ENCODE data around the gene CEP135. TPM values are rescaled to one million over a fixed set of nuclear protein-coding genes. Genes with fewer than 3 reads are reported as not detected.

Gene CEP135
- total RNA-seq, 1 experiment from 2014 or later = 19.1 TPM

GRCh38 chr4:55926610-55927009 lies 22.1 kb upstream of the CEP135 start:
- Histone ChIP-seq H3K36me3 (ENCODE audit: low read depth, low read length) (no peaks in the 10 kb centered on the region), H3K27me3 (ENCODE audit: low read length) (no peaks in the 10 kb centered on the region), H3K27ac (ENCODE audit: low read length) (no peak overlapping the region), H4K20me1 (ENCODE audit: low read length) (no peaks in the 10 kb centered on the region), H3K9ac (ENCODE audit: low read length) (no peak overlapping the region), H3K4me1 (ENCODE audit: insufficient read depth, low read length) (0 out of 2 replicates have a peak, but pooled peaks cover 3% of the 10 kb centered on the region), H3K4me3 (ENCODE audit: low read length) (no peak overlapping the region), H3K9me2 (replicated peaks; ENCODE audit: low read length) (no peaks in the 10 kb centered on the region), H3K79me2 (ENCODE audit: low read length) (no peaks in the 10 kb centered on the region), H3F3A (ENCODE audit: low read length, unreplicated experiment) (no peaks in the 10 kb centered on the region), H2AFZ (ENCODE audit: low read length) (no peak overlapping the region), H3K4me2 (ENCODE audit: low read length) (no peak overlapping the region), H3K9me3 (ENCODE audit: low read length) (no peaks in the 10 kb centered on the region)
- TF ChIP-seq EZH2phosphoT487 (IDR thresholded peaks at IDR 0.05; ENCODE audit: borderline replicate concordance, low read length) (no peak), EZH2 (IDR thresholded peaks at IDR 0.05; ENCODE audit: low read length, unreplicated experiment) (no peak), CTCF (conservative IDR thresholded peaks at IDR 0.05; ENCODE audit: low read depth, low read length) (no peak)
- DNase-seq = no peak
- BruUV-seq (replicated peaks) = no TSS peak
- no peak for ATAC-seq
- POLR2A ChIA-PET (ENCODE audit: unreplicated experiment) = interaction anchor here (0.6 kb wide), 1 partner anchor 28 kb away, joined by 5 read pairs; no protein-coding TSS in a partner anchor
- intact Hi-C loops (cut with micrococcal nuclease) = no loop called here
- CTCF ChIA-PET = no interaction called here

GRCh38 chr4:55927803-55928437 lies 20.8 kb upstream of the CEP135 start:
- Histone ChIP-seq H3K27ac (ENCODE audit: low read length) (no peak overlapping the region), H3K27me3 (ENCODE audit: low read length) (no peaks in the 10 kb centered on the region), H3K4me3 (ENCODE audit: low read length) (no peak overlapping the region), H2AFZ (ENCODE audit: low read length) (no peak overlapping the region), H3K79me2 (ENCODE audit: low read length) (no peaks in the 10 kb centered on the region), H3F3A (ENCODE audit: low read length, unreplicated experiment) (no peaks in the 10 kb centered on the region), H3K9ac (ENCODE audit: low read length) (no peak overlapping the region), H3K9me3 (ENCODE audit: low read length) (no peaks in the 10 kb centered on the region), H3K9me2 (replicated peaks; ENCODE audit: low read length) (no peaks in the 10 kb centered on the region), H4K20me1 (ENCODE audit: low read length) (no peaks in the 10 kb centered on the region), H3K4me2 (ENCODE audit: low read length) (no peak overlapping the region), H3K36me3 (ENCODE audit: low read depth, low read length) (no peaks in the 10 kb centered on the region), H3K4me1 (ENCODE audit: insufficient read depth, low read length) (no peaks in the 10 kb centered on the region)
- no peak for TF ChIP-seq EZH2 (IDR thresholded peaks at IDR 0.05; ENCODE audit: low read length, unreplicated experiment)
- no peak for TF ChIP-seq EZH2phosphoT487 (IDR thresholded peaks at IDR 0.05; ENCODE audit: borderline replicate concordance, low read length)
- no peak for TF ChIP-seq CTCF (conservative IDR thresholded peaks at IDR 0.05; ENCODE audit: low read depth, low read length)
- intact Hi-C loops (cut with micrococcal nuclease) = no loop called here
- BruUV-seq (replicated peaks) = no TSS peak
- ChIA-PET CTCF (no interaction called here), POLR2A (ENCODE audit: unreplicated experiment) (no interaction called here)
- ATAC-seq (no peak), DNase-seq (no peak)

GRCh38 chr4:55928846-55929245 lies 19.9 kb upstream of the CEP135 start:
- H3K4me3 ChIP-seq (ENCODE audit: low read length) = no peak overlapping the region
- no peaks in the 10 kb centered on the region for H3K4me1 ChIP-seq (ENCODE audit: insufficient read depth, low read length)
- no peak overlapping the region for H2AFZ ChIP-seq (ENCODE audit: low read length)
- ChIA-PET CTCF (interaction anchor here (0.6 kb wide), 1 partner anchor 8 kb away, joined by 3 read pairs; no protein-coding TSS in a partner anchor), POLR2A (ENCODE audit: unreplicated experiment) (no interaction called here)
- intact Hi-C loops (cut with micrococcal nuclease) = no loop called here
- DNase-seq (no peak), ATAC-seq (no peak)
- no peaks in the 10 kb centered on the region for H3F3A ChIP-seq (ENCODE audit: low read length, unreplicated experiment)
- H3K27me3 ChIP-seq (ENCODE audit: low read length) = no peaks in the 10 kb centered on the region
- H3K79me2 ChIP-seq (ENCODE audit: low read length) = no peaks in the 10 kb centered on the region
- H3K36me3 ChIP-seq (ENCODE audit: low read depth, low read length) = no peaks in the 10 kb centered on the region
- no peak overlapping the region for H3K9ac ChIP-seq (ENCODE audit: low read length)
- no peak for TF ChIP-seq CTCF (conservative IDR thresholded peaks at IDR 0.05; ENCODE audit: low read depth, low read length)
- TF ChIP-seq EZH2 (IDR thresholded peaks at IDR 0.05; ENCODE audit: low read length, unreplicated experiment) = no peak
- no peak for TF ChIP-seq EZH2phosphoT487 (IDR thresholded peaks at IDR 0.05; ENCODE audit: borderline replicate concordance, low read length)
- no TSS peak for BruUV-seq (replicated peaks)
- no peaks in the 10 kb centered on the region for H3K9me2 ChIP-seq (replicated peaks; ENCODE audit: low read length)
- no peak overlapping the region for H3K27ac ChIP-seq (ENCODE audit: low read length)
- no peaks in the 10 kb centered on the region for H4K20me1 ChIP-seq (ENCODE audit: low read length)
- no peaks in the 10 kb centered on the region for H3K9me3 ChIP-seq (ENCODE audit: low read length)
- no peak overlapping the region for H3K4me2 ChIP-seq (ENCODE audit: low read length)

Data from PC-3 (cell line).